PC-9 (cell line): Measurements from ENCODE around the gene EIF4G2. TPM values are rescaled to one million over a fixed set of nuclear protein-coding genes. Genes with fewer than 3 reads are reported as not detected.

Source experiments
- Bru-seq: library from RNA; stranded (reverse); fragments of 400-500 nt; gene quantifications from one replicate; lab custom pipeline; 2021; lab: Mats Ljungman, UMichigan
- BruChase-seq, 2 experiments: library from RNA; stranded (reverse); fragments of 400-500 nt; gene quantifications; one replicate each; lab custom pipeline; 2021; lab: Mats Ljungman, UMichigan
- BruUV-seq: library from RNA; stranded (reverse); fragments of 400-500 nt; replicated peaks from 2 replicates; lab custom pipeline; 2021; lab: Mats Ljungman, UMichigan
- CTCF ChIA-PET: fragments of 300-600 bp; sonication (Branson Sonifier 250); formaldehyde crosslinking; loops from one replicate; lab custom pipeline; 2022; ENCODE audit warnings: antibody characterized with exemption; lab: Charles Lee
- POLR2A ChIA-PET: fragments of 300-600 bp; sonication (Branson Sonifier 250); formaldehyde crosslinking; loops from one replicate; lab custom pipeline; 2022; ENCODE audit warnings: antibody characterized with exemption; ENCODE audit not compliant: unreplicated experiment; lab: Charles Lee
- DNase-seq, 2 experiments: peaks; one replicate each; pipeline versions ENCODE4 v3.0.0 to v3.0.0-alpha.2; 2015 to 2022; ENCODE audit warnings: mixed read lengths in 1 of 2
- H2AFZ ChIP-seq: fragments of 200-600 bp; sonication (generic); 2 replicates; pipeline ENCODE4 v1.8.1; 2017; ENCODE audit warnings: antibody characterized with exemption
- H3F3A ChIP-seq: fragments of 200-600 bp; sonication (generic); 2 replicates; pipeline ENCODE4 v1.8.1; 2017; ENCODE audit warnings: antibody characterized with exemption, mild to moderate bottlenecking, low read depth; ENCODE audit not compliant: insufficient read depth
- H3K27ac ChIP-seq: fragments of 200-600 bp; sonication (generic); 2 replicates; pipeline ENCODE4 v1.6.1; 2016; ENCODE audit warnings: mixed run types
- H3K27me3 ChIP-seq: fragments of 200-600 bp; sonication (generic); 2 replicates; pipeline ENCODE4 v1.6.1; 2016; ENCODE audit warnings: low read depth, mixed run types; ENCODE audit not compliant: insufficient read depth
- H3K36me3 ChIP-seq: fragments of 200-600 bp; sonication (generic); 2 replicates; pipeline ENCODE4 v1.6.1; 2016; ENCODE audit warnings: low read depth, mixed run types
- H3K4me1 ChIP-seq: fragments of 200-600 bp; sonication (generic); replicated peaks from 2 replicates; pipeline ENCODE4 v1.6.1; 2016; ENCODE audit warnings: mixed run types; ENCODE audit not compliant: insufficient read depth
- H3K4me2 ChIP-seq: fragments of 200-600 bp; sonication (generic); 2 replicates; pipeline ENCODE4 v1.6.1; 2017; ENCODE audit warnings: mixed run types
- H3K4me3 ChIP-seq: fragments of 200-600 bp; sonication (generic); 2 replicates; pipeline ENCODE4 v1.6.1; 2016; ENCODE audit warnings: mixed run types
- H3K79me2 ChIP-seq: fragments of 200-600 bp; sonication (generic); 2 replicates; pipeline ENCODE4 v1.6.1; 2017; ENCODE audit warnings: low read depth, mixed run types
- H3K9me2 ChIP-seq: fragments of 200-600 bp; sonication (generic); 2 replicates; pipeline ENCODE4 v1.8.1; 2017; ENCODE audit warnings: mild to moderate bottlenecking; ENCODE audit not compliant: insufficient read depth
- H3K9me3 ChIP-seq: fragments of 200-600 bp; sonication (generic); 2 replicates; pipeline ENCODE4 v1.8.1; 2016; ENCODE audit warnings: low read depth; ENCODE audit not compliant: insufficient read depth
- H4K20me1 ChIP-seq: fragments of 200-600 bp; sonication (generic); 2 replicates; pipeline ENCODE4 v1.8.1; 2017; ENCODE audit not compliant: insufficient read depth
- EZH2 ChIP-seq: fragments of 200-600 bp; sonication (generic); IDR thresholded peaks from 2 replicates; pipeline ENCODE4 v1.8.0; 2017; ENCODE audit warnings: antibody characterized with exemption, low read depth
- intact Hi-C: fragments of 100-400 bp; cut with micrococcal nuclease; formaldehyde crosslinking; loops from one replicate; pipeline ENCODE4 v1.10.0; 2022; ENCODE audit not compliant: unreplicated experiment
- long read RNA-seq: library from polyadenylated mRNA; stranded (forward); transcript quantifications from one replicate; pipeline ENCODE4 v2.0.0, GENCODE V29; 2022
- total RNA-seq: library from RNA; stranded (reverse); gene quantifications from 2 replicates; pipeline ENCODE4 v1.2.3, GENCODE V29; 2021
- TF ChIP-seq, protein P1 (sequence below): fragments of 200-600 bp; sonication (generic); conservative IDR thresholded peaks from 2 replicates; pipeline ENCODE4 v1.6.1; 2017; ENCODE audit warnings: mixed run types, antibody characterized with exemption, mild to moderate bottlenecking, moderate library complexity

The EIF4G2 gene
- total RNA-seq, result 353 and 439 TPM in 2 replicates
- Bru-seq, nascent RNA, result percentile 98 among the genes with signal in this experiment
- BruChase-seq, experiment 1, labeled RNA remaining after a 2-hour chase, result percentile 99 among the genes with signal in this experiment
- percentile 100 among the genes with signal in this experiment for BruChase-seq, experiment 2, labeled RNA remaining after a 6-hour chase
- long read RNA-seq, transcript EIF4G2-201 (22 exons, 3,978 nt), result major isoform, 547 of 732 reads
- long read RNA-seq, transcript EIF4G2-202 (21 exons, 3,346 nt), result minor isoform, 113 of 732 reads
- long read RNA-seq, partial matches to known transcripts, result 22 of 732 reads
- long read RNA-seq, other reads (novel, unspliced or antisense), result 48 of 732 reads

DNA sequence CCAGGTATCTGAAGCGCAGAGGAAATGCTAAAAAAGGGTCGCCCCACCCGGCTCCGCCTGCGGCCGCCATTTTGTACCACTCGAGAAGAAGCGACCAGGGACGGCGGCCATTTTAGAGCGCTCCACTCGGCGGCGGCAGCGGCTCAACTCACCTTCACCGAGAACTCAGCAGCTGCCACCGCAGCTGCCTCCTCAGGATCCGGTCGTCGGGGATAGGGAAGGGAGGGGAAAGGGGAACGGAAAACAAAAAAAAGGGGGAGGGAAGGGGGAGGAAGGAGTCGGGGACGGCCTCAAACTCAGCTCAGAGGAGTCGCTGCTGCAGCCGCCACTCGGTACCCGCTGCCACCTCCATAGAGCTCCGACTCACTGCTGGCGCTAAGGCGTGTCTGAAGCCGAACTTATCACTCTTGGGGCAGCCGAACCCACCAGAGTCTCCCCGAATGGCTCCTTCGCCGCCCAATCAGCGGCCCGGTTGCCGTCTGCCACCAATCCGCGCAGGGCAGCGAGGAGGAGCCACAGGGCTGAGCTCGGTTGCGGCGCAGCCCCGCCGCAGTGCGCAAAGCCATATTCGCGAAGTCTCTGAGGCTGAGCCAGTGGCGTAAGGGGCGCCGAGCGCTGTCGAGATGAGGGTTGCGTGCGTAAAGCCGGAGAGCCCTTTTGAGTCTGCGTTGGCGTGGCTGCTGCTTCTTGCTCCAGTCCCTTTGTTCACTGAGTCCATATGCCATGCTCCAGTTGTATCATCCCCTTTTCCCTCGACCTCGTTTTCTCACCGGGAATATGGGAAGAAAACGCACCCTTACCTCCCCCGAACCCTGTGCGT, at the start of gene EIF4G2:
Gene EIF4G2 (minus strand): TSS at position 374 of the 820 bp plus-strand sequence.
- ChIA-PET POLR2A (interaction anchor here (0.5 to 1.9 kb wide), 23 partner anchors 16 to 1745 kb away, joined by 3 to 19 read pairs (median 4); partner anchors contain the start of gene ZBED5), CTCF (interaction anchor here (0.6 to 1.6 kb wide), 4 partner anchors 16 to 125 kb away, joined by 3 to 8 read pairs (median 4); partner anchors contain the start of gene ZBED5)
- H3F3A ChIP-seq, result peaks cover 29% of the 10 kb centered on the region; the same call in 1 of the 2 replicates
- H4K20me1 ChIP-seq, result peaks cover 6% of the 10 kb centered on the region; the same call in 1 of the 2 replicates
- peak within 1 kb of the TSS; percentile 90 for H3K4me2 ChIP-seq
- H3K4me3 ChIP-seq, result peak within 1 kb of the TSS; percentile 93
- H3K27ac ChIP-seq, result peak within 1 kb of the TSS; percentile 96
- intact Hi-C loops, result loop anchor here (1.0 to 5.0 kb wide), 4 partner anchors 34 to 122 kb away; partner anchors contain the start of gene ZBED5
- no peaks in the 10 kb centered on the region for H3K9me3 ChIP-seq
- H3K79me2 ChIP-seq, result peaks cover 55% of the 10 kb centered on the region
- no peaks in the 10 kb centered on the region for H3K27me3 ChIP-seq
- H3K9me2 ChIP-seq, result no peaks in the 10 kb centered on the region
- H3K4me1 ChIP-seq, result peaks cover 13% of the 10 kb centered on the region
- TF ChIP-seq, protein P1, sequence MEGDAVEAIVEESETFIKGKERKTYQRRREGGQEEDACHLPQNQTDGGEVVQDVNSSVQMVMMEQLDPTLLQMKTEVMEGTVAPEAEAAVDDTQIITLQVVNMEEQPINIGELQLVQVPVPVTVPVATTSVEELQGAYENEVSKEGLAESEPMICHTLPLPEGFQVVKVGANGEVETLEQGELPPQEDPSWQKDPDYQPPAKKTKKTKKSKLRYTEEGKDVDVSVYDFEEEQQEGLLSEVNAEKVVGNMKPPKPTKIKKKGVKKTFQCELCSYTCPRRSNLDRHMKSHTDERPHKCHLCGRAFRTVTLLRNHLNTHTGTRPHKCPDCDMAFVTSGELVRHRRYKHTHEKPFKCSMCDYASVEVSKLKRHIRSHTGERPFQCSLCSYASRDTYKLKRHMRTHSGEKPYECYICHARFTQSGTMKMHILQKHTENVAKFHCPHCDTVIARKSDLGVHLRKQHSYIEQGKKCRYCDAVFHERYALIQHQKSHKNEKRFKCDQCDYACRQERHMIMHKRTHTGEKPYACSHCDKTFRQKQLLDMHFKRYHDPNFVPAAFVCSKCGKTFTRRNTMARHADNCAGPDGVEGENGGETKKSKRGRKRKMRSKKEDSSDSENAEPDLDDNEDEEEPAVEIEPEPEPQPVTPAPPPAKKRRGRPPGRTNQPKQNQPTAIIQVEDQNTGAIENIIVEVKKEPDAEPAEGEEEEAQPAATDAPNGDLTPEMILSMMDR, result no peak
- TF ChIP-seq EZH2, result no peak
- peak within 1 kb of the TSS; percentile 89 for H2AFZ ChIP-seq
- peaks cover 36% of the 10 kb centered on the region for H3K36me3 ChIP-seq
- no TSS peak for BruUV-seq
- peak; percentile 91 to 95 for DNase-seq

DNA sequence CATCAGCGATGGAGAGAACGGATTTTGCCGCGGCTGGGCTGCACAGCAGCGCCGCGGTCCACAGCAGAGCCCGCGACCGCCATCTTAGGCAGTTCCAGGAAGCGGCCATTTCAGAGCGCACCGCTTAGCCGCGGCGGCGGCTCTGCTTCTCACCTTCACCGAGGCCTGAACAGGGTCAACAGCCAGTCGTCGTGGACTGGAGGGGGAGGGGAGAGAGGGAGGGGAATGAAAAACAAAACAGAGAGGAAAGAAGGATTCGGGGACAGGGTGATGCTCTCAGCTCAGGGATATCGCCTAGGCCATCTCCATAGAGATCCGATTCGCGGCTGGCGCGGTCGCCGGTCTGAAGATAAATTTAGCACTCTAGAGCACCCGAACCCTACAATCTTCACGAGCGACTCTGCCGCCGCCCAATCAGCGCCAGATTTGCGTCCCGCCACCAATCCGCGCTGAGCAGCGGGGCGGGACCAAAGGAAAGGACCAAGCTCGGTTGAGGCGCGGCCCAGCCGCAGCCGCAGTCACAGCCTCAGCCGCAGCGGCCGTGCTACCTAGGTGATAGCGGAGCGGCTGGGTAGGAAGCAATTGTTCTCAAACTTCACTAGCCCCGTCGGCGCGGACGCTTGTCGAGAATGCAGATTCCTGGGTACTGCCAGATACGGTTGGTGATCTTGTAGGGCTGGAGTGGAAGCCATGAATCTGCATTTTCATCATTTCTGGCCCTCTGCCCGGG, 49.1 kb upstream of the EIF4G2 start, which contains the start of gene ZBED5:
Gene ZBED5 (minus strand): TSS at position 345 of the 730 bp plus-strand sequence. CDS start 3,108 bp downstream, outside the sequence.
- peak within 1 kb of the TSS; percentile 96 for H3K4me3 ChIP-seq
- TF ChIP-seq, protein P1, result no peak; the same call in 1 of the 2 replicates
- TF ChIP-seq EZH2, result no peak
- H3K4me2 ChIP-seq, result peak within 1 kb of the TSS; percentile 94
- BruUV-seq, result no TSS peak
- POLR2A ChIA-PET, result interaction anchor here (0.6 to 1.0 kb wide), 8 partner anchors 42 to 986 kb away, joined by 3 to 15 read pairs (median 4); partner anchors contain the start of gene EIF4G2
- no peaks in the 10 kb centered on the region for H4K20me1 ChIP-seq
- H3K27me3 ChIP-seq, result no peaks in the 10 kb centered on the region
- H3K9me2 ChIP-seq, result no peaks in the 10 kb centered on the region
- CTCF ChIA-PET, result interaction anchor here (0.7 to 1.5 kb wide), 3 partner anchors 43 to 50 kb away, joined by 3 to 10 read pairs (median 3); partner anchors contain the start of gene EIF4G2
- peak within 1 kb of the TSS; percentile 84 for H2AFZ ChIP-seq
- peaks cover 30% of the 10 kb centered on the region for H3K36me3 ChIP-seq
- H3K79me2 ChIP-seq, result peaks cover 69% of the 10 kb centered on the region
- intact Hi-C loops, result loop anchor here (1.0 to 2.0 kb wide), 4 partner anchors 41 to 73 kb away; partner anchors contain the start of gene EIF4G2
- H3K4me1 ChIP-seq, result peaks cover 21% of the 10 kb centered on the region
- DNase-seq, result peak; percentile 88 to 91
- H3F3A ChIP-seq, result peaks cover 12% of the 10 kb centered on the region; the same call in 1 of the 2 replicates
- H3K27ac ChIP-seq, result peak within 1 kb of the TSS; percentile 82
- no peaks in the 10 kb centered on the region for H3K9me3 ChIP-seq
